GM19240 (cell line): Measurements from ENCODE around the gene NAA38.
"Not testable (repeated sequence)": the region's sequence is repeated elsewhere in the genome, so short reads cannot be mapped to it uniquely, and the experiment has no call there.

ENCODE experiments used
- DNase-seq: peaks from one replicate; pipeline ENCODE4 v3.0.0; 2011; ENCODE audit warnings: low spot score; ENCODE audit not compliant: insufficient read length

Gene NAA38

GRCh38 chr17:7824021-7824924 lies 33.1 kb downstream of the NAA38 start:
- no peak for DNase-seq

GRCh38 chr17:7823581-7824001 lies 33.8 kb downstream of the NAA38 start:
- no peak for DNase-seq

- no peak for DNase-seq
Observed at GRCh38 chr17:7822126-7822525, 35.2 kb downstream of the NAA38 start.

- no peak for DNase-seq
Observed at GRCh38 chr17:7820231-7820630, 37.1 kb downstream of the NAA38 start.

- no peak for DNase-seq
Observed at GRCh38 chr17:7818746-7819645, 38.4 kb downstream of the NAA38 start.

GRCh38 chr17:7818026-7818425 lies 39.3 kb downstream of the NAA38 start:
- DNase-seq: no peak

- DNase-seq: no peak
Observed at GRCh38 chr17:7817643-7817964, 39.8 kb downstream of the NAA38 start.

GRCh38 chr17:7816926-7817642 lies 40.3 kb downstream of the NAA38 start:
- DNase-seq: no peak

GRCh38 chr17:7814969-7815368 lies 42.4 kb downstream of the NAA38 start:
- no peak for DNase-seq

- DNase-seq: no peak
Observed at GRCh38 chr17:7811251-7811650, 46.1 kb downstream of the NAA38 start.

- not testable (repeated sequence) for DNase-seq
Observed at GRCh38 chr17:7809791-7810343, 47.5 kb downstream of the NAA38 start.

- DNase-seq: no peak
Observed at GRCh38 chr17:7809086-7809790, 48.1 kb downstream of the NAA38 start.

GRCh38 chr17:7807206-7807605 lies 50.2 kb downstream of the NAA38 start:
- DNase-seq: no peak
